Renal cortical epithelial cell (primary cell): ENCODE results near the gene KCNC3. TPM values are rescaled to one million over a fixed set of nuclear protein-coding genes. Genes with fewer than 3 reads are reported as not detected.

Experiments used
- DNase-seq: peaks from one replicate; pipeline ENCODE4 v3.0.0-alpha.2; 2011; ENCODE audit warnings: low read depth
- total RNA-seq: library from RNA; depleted of rRNA; stranded (reverse); fragments of >200 nt; gene quantifications from 2 replicates; pipeline ENCODE4 v1.2.3, GENCODE V29; 2014

Gene KCNC3
- total RNA-seq: 0.17 and 6.5 TPM in 2 replicates

GRCh38 chr19:50329146-50329925, at the start of gene KCNC3:
Gene KCNC3 (minus strand): TSS chr19:50329377. CDS start chr19:50329082, 295 bp downstream.
- DNase-seq: peak; percentile 95

GRCh38 chr19:50378863-50379236, 49.7 kb upstream of the KCNC3 start:
- no peak for DNase-seq

- no peak for DNase-seq
These were observed 49.1 kb upstream of the KCNC3 start for GRCh38 chr19:50378169-50378862.

- no peak for DNase-seq
These were observed 48.3 kb upstream of the KCNC3 start for GRCh38 chr19:50377517-50377916.

GRCh38 chr19:50377051-50377461, 47.9 kb upstream of the KCNC3 start:
- no peak for DNase-seq

GRCh38 chr19:50376166-50377050, 47.2 kb upstream of the KCNC3 start, which contains the start of gene NR1H2:
Gene NR1H2 (plus strand): TSS chr19:50376457. CDS start chr19:50377606, 1,149 bp downstream.
- DNase-seq: peak; percentile 93

GRCh38 chr19:50371914-50372475, 42.8 kb upstream of the KCNC3 start:
- DNase-seq: peak; percentile 32

GRCh38 chr19:50368649-50369570, 39.7 kb upstream of the KCNC3 start:
- peak; percentile 81 for DNase-seq

GRCh38 chr19:50365434-50366306, 36.5 kb upstream of the KCNC3 start, which contains the start of gene NAPSA:
Gene NAPSA (minus strand): TSS chr19:50365639. CDS start chr19:50365621, 18 bp downstream.
- no peak for DNase-seq

GRCh38 chr19:50362656-50363424, 33.7 kb upstream of the KCNC3 start:
- DNase-seq: no peak

- no peak for DNase-seq
These were observed 32.8 kb upstream of the KCNC3 start for GRCh38 chr19:50362030-50362412.

- DNase-seq: no peak
These were observed 32.3 kb upstream of the KCNC3 start for GRCh38 chr19:50361290-50362029.

GRCh38 chr19:50359328-50359818, 30.2 kb upstream of the KCNC3 start:
- no peak for DNase-seq

GRCh38 chr19:50358483-50359327, 29.5 kb upstream of the KCNC3 start:
- DNase-seq: no peak

GRCh38 chr19:50357178-50358100, 28.3 kb upstream of the KCNC3 start:
- DNase-seq: peak; percentile 47

GRCh38 chr19:50356691-50357177, 27.6 kb upstream of the KCNC3 start:
- no peak for DNase-seq
